Liver (tissue), 9 donors: ENCODE data around the gene TMEM117. TPM values are rescaled to one million over a fixed set of nuclear protein-coding genes. Genes with fewer than 3 reads are reported as not detected.

Experiments used
- DNase-seq: peaks from one replicate; pipeline ENCODE4 v3.0.0-alpha.2; 2017; ENCODE audit warnings: low spot score
- H3K27ac ChIP-seq, 2 donors: one replicate each; pipeline ENCODE4 v1.7.0; 2013; ENCODE audit warnings: inconsistent platforms in 2 of 2, low read length in 2 of 2, control low read depth in 1 of 2, low read depth in 1 of 2, mild to moderate bottlenecking in 1 of 2
- H3K27me3 ChIP-seq, 4 donors: one replicate each; pipeline versions ENCODE4 v1.6.1 to v1.7.0; 2013; ENCODE audit warnings: low read length in 3 of 4, inconsistent platforms in 1 of 4, mild to moderate bottlenecking in 1 of 4, moderate library complexity in 1 of 4; ENCODE audit not compliant: control insufficient read depth in 4 of 4, insufficient read depth in 4 of 4
- H3K36me3 ChIP-seq, 4 donors: one replicate each; pipeline versions ENCODE4 v1.6.1 to v1.7.0; 2013; ENCODE audit warnings: low read length in 3 of 4, mild to moderate bottlenecking in 3 of 4, low read depth in 1 of 4, moderate library complexity in 1 of 4; ENCODE audit not compliant: control insufficient read depth in 4 of 4, insufficient read depth in 3 of 4
- H3K4me1 ChIP-seq, 4 donors: one replicate each; pipeline versions ENCODE4 v1.6.1 to v1.7.0; 2013; ENCODE audit warnings: low read length in 3 of 4, mild to moderate bottlenecking in 3 of 4, moderate library complexity in 1 of 4; ENCODE audit not compliant: control insufficient read depth in 4 of 4, insufficient read depth in 4 of 4
- H3K4me3 ChIP-seq, 3 donors: one replicate each; pipeline versions ENCODE4 v1.6.1 to v1.7.0; 2013; ENCODE audit warnings: low read length in 3 of 3, control low read depth in 1 of 3, low read depth in 1 of 3, mild to moderate bottlenecking in 1 of 3
- H3K9ac ChIP-seq, 2 donors: one replicate each; pipeline ENCODE4 v1.7.0; 2013; ENCODE audit warnings: low read length in 2 of 2, mild to moderate bottlenecking in 2 of 2, moderate library complexity in 2 of 2, control low read depth in 1 of 2, low read depth in 1 of 2
- H3K9me3 ChIP-seq, 4 donors: one replicate each; pipeline versions ENCODE4 v1.6.1 to v1.7.0; 2013; ENCODE audit warnings: low read length in 3 of 4; ENCODE audit not compliant: control insufficient read depth in 4 of 4
- EGR1 ChIP-seq, 2 donors: IDR thresholded peaks; 2 replicates each; pipeline ENCODE4 v1.6.1; 2016 to 2018; ENCODE audit warnings: antibody characterized with exemption in 2 of 2, low read depth in 2 of 2
- FOXA1 ChIP-seq: IDR thresholded peaks from 2 replicates; pipeline ENCODE4 v1.6.1; 2016; ENCODE audit warnings: antibody characterized with exemption
- FOXA2 ChIP-seq: IDR thresholded peaks from 2 replicates; pipeline ENCODE4 v1.6.1; 2016; ENCODE audit warnings: antibody characterized with exemption
- GABPA ChIP-seq, 2 donors: IDR thresholded peaks in 1 of 2; conservative IDR thresholded peaks in 1 of 2; 2 replicates each; pipeline ENCODE4 v1.6.1; 2016; ENCODE audit warnings: antibody characterized with exemption in 2 of 2, mild to moderate bottlenecking in 1 of 2, moderate library complexity in 1 of 2
- HNF4G ChIP-seq: IDR thresholded peaks from 2 replicates; pipeline ENCODE4 v1.6.1; 2016; ENCODE audit warnings: antibody characterized with exemption
- JUND ChIP-seq, 2 donors: IDR thresholded peaks; 2 replicates each; pipeline ENCODE4 v1.6.1; 2016; ENCODE audit warnings: antibody characterized with exemption in 2 of 2
- NR2F2 ChIP-seq: IDR thresholded peaks from 2 replicates; pipeline ENCODE4 v1.6.1; 2016; ENCODE audit warnings: antibody characterized with exemption
- RAD21 ChIP-seq, 2 donors: IDR thresholded peaks; 2 replicates each; pipeline ENCODE4 v1.6.1; 2016; ENCODE audit warnings: antibody characterized with exemption in 2 of 2, mild to moderate bottlenecking in 2 of 2
- SP1 ChIP-seq: IDR thresholded peaks from 2 replicates; pipeline ENCODE4 v1.6.1; 2018; ENCODE audit warnings: antibody characterized with exemption, mild to moderate bottlenecking
- TAF1 ChIP-seq: conservative IDR thresholded peaks from 2 replicates; pipeline ENCODE4 v1.6.1; 2016; ENCODE audit warnings: antibody characterized with exemption, mild to moderate bottlenecking
- YY1 ChIP-seq: IDR thresholded peaks from 2 replicates; pipeline ENCODE4 v1.6.1; 2016; ENCODE audit warnings: antibody characterized with exemption, mild to moderate bottlenecking
- WGBS: extraction: QIAGEN DNeasy Blood & Tissue Kit; methylation state at CpG from one replicate; pipeline ENCODE4 v1.1.7; 2013; 5-methylcytosine and 5-hydroxymethylcytosine counted together
- polyA plus RNA-seq, 2 donors: library from polyadenylated mRNA; stranded (reverse) in 1 of 2; unstranded in 1 of 2; fragments of 200-250 nt in 1 of 2; fragments of >200 nt in 1 of 2; fragmentation: Nextera tagmentation in 1 of 2; extraction: Ambion mirVana in 1 of 2; gene quantifications; one replicate each; pipeline versions ENCODE4 v1.2.1 to v1.2.3, GENCODE V29; 2013 to 2015
- total RNA-seq, 2 donors: library from RNA; depleted of rRNA; stranded (reverse); fragments of >200 nt; gene quantifications; one replicate each; pipeline ENCODE4 v1.2.3, GENCODE V29; 2014
- TF ChIP-seq, protein P1 (sequence below): IDR thresholded peaks from 2 replicates; pipeline ENCODE4 v1.6.1; 2016; ENCODE audit warnings: antibody characterized with exemption
- TF ChIP-seq, protein P2 (sequence below): IDR thresholded peaks from 2 replicates; pipeline ENCODE4 v1.6.1; 2016; ENCODE audit warnings: antibody characterized with exemption
- TF ChIP-seq, protein P3 (sequence below): IDR thresholded peaks from 2 replicates; pipeline ENCODE4 v1.6.1; 2016; ENCODE audit warnings: antibody characterized with exemption, mild to moderate bottlenecking
- donor health status: healthy.
- donor health status: healthy.
- donor health status: healthy.
- donor health status: healthy.
- donor health status: healthy.

TMEM117 gene
- total and polyA plus RNA-seq, 4 donors = 2.0 to 5.9 (median 3.9) TPM

DNA sequence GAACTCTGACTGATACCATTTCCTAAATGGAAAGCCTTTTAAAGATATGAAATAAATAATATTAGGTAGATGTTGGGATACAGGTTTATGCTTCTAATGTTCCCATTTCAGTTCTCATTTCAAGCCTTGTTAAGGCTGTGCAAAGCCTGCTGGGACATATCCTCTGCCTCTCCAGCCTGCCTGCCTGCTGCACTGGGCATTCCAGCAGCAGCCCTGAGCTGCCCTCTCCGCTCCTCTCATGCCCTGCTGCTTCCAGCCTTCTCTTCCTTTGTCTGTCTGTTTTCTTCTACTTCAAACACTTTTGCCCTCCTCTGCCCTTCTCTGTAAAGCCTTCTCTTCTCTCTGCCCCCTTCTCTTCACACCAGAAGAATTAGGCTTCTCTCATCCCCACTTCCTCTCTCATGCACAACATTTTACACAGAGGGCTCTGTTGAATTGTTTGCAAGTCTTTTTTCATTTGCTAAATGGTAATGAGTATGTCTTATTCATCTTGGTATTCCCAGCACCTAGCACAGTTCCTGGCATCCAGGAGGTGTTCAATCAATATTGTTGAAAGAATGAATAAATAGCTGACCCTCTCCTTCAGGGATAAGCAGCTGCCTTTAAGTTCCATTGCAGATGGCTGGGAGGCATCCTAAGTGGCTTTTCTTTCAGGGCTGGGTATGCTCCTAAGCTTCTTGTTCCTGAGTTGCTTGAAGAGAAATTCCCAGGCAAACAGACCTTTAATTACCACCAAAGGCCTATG, 292.3 kb downstream of the TMEM117 start:
- no peak overlapping the region for H3K9ac ChIP-seq
- H3K27ac ChIP-seq = no peak overlapping the region
- DNase-seq = no peak
- no peaks in the 10 kb centered on the region for H3K4me1 ChIP-seq
- no peaks in the 10 kb centered on the region for H3K27me3 ChIP-seq
- H3K36me3 ChIP-seq = no peaks in the 10 kb centered on the region
- no peaks in the 10 kb centered on the region for H3K9me3 ChIP-seq
- TF ChIP-seq RAD21 (IDR thresholded peaks at IDR 0.05) (no peak), TAF1 (no peak), JUND (IDR thresholded peaks at IDR 0.05) (no peak), HNF4G (no peak), FOXA1 (no peak), YY1 (no peak), FOXA2 (no peak), NR2F2 (no peak), GABPA (IDR thresholded peaks at IDR 0.05 in 1 of 2, conservative IDR thresholded peaks at IDR 0.05 in 1 of 2) (no peak), EGR1 (IDR thresholded peaks at IDR 0.05; ENCODE audit: low read depth in 2 of 2) (no peak)
- TF ChIP-seq, protein P1, sequence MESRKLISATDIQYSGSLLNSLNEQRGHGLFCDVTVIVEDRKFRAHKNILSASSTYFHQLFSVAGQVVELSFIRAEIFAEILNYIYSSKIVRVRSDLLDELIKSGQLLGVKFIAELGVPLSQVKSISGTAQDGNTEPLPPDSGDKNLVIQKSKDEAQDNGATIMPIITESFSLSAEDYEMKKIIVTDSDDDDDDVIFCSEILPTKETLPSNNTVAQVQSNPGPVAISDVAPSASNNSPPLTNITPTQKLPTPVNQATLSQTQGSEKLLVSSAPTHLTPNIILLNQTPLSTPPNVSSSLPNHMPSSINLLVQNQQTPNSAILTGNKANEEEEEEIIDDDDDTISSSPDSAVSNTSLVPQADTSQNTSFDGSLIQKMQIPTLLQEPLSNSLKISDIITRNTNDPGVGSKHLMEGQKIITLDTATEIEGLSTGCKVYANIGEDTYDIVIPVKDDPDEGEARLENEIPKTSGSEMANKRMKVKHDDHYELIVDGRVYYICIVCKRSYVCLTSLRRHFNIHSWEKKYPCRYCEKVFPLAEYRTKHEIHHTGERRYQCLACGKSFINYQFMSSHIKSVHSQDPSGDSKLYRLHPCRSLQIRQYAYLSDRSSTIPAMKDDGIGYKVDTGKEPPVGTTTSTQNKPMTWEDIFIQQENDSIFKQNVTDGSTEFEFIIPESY = no peak
- TF ChIP-seq, protein P2, sequence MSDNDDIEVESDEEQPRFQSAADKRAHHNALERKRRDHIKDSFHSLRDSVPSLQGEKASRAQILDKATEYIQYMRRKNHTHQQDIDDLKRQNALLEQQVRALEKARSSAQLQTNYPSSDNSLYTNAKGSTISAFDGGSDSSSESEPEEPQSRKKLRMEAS = no peak
- TF ChIP-seq, protein P3, sequence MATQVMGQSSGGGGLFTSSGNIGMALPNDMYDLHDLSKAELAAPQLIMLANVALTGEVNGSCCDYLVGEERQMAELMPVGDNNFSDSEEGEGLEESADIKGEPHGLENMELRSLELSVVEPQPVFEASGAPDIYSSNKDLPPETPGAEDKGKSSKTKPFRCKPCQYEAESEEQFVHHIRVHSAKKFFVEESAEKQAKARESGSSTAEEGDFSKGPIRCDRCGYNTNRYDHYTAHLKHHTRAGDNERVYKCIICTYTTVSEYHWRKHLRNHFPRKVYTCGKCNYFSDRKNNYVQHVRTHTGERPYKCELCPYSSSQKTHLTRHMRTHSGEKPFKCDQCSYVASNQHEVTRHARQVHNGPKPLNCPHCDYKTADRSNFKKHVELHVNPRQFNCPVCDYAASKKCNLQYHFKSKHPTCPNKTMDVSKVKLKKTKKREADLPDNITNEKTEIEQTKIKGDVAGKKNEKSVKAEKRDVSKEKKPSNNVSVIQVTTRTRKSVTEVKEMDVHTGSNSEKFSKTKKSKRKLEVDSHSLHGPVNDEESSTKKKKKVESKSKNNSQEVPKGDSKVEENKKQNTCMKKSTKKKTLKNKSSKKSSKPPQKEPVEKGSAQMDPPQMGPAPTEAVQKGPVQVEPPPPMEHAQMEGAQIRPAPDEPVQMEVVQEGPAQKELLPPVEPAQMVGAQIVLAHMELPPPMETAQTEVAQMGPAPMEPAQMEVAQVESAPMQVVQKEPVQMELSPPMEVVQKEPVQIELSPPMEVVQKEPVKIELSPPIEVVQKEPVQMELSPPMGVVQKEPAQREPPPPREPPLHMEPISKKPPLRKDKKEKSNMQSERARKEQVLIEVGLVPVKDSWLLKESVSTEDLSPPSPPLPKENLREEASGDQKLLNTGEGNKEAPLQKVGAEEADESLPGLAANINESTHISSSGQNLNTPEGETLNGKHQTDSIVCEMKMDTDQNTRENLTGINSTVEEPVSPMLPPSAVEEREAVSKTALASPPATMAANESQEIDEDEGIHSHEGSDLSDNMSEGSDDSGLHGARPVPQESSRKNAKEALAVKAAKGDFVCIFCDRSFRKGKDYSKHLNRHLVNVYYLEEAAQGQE = no peak
- 96% methylated on average over 1 of the region's 1 CpG for WGBS
- H3K4me3 ChIP-seq = no peak overlapping the region

DNA sequence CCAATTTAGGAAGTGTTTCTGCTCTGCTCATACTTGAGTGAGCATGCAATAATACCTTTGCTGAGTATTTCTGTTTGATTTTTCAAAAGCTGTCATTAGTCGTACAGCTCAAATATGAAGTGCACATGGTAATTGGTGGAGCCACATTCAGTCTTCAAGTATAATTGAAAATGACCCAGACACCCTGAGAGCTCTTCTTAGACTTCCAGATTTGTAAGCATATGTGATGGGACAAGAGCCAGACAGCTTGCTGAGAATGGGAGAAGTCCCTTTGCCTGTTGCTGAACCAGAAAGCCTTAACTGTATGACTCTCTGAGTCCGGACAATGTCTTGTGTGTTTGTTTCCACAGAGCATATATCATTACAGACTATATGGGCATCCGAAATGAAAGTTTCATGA, 307.3 kb downstream of the TMEM117 start:
- no peak overlapping the region for H3K27ac ChIP-seq
- no peaks in the 10 kb centered on the region for H3K4me1 ChIP-seq
- 96% methylated on average over 3 of the region's 3 CpGs for WGBS
- DNase-seq = no peak
- H3K27me3 ChIP-seq = no peaks in the 10 kb centered on the region
- TF ChIP-seq SP1 = no peak
- H3K9ac ChIP-seq = no peak overlapping the region
- peaks cover 0 to 2% (median 0%) of the 10 kb centered on the region in 4 donors for H3K36me3 ChIP-seq
- no peaks in the 10 kb centered on the region for H3K9me3 ChIP-seq
- no peak overlapping the region for H3K4me3 ChIP-seq
